Naive thymus-derived CD4-positive, alpha-beta T cell (primary cell): Measurements from ENCODE around the gene HTN1. TPM values are rescaled to one million over a fixed set of nuclear protein-coding genes. Genes with fewer than 3 reads are reported as not detected.
"Not testable (repeated sequence)": the region's sequence is repeated elsewhere in the genome, so short reads cannot be mapped to it uniquely, and the experiment has no call there.

Source experiments
- ATAC-seq: fragments of 150-1000 bp; cut with Tn5 transposase; 2 replicates; pipeline ENCODE4 v1.10.0; 2021; ENCODE audit warnings: mild to moderate bottlenecking, moderate library complexity
- CTCF ChIA-PET: fragments of 350-600 bp; sonication (Branson Sonifier 250); formaldehyde crosslinking; loops from one replicate; lab custom pipeline; 2021; ENCODE audit warnings: antibody characterized with exemption; lab: Charles Lee
- POLR2A ChIA-PET: fragments of 350-600 bp; sonication (Branson Sonifier 250); formaldehyde crosslinking; loops from one replicate; lab custom pipeline; 2021; ENCODE audit warnings: antibody characterized with exemption, inconsistent platforms; lab: Charles Lee
- DNase-seq, 9 donors: peaks; one replicate each; pipeline versions ENCODE4 v3.0.0 to v3.0.0-alpha.2; 2020 to 2022; ENCODE audit warnings: mixed read lengths in 1 of 9
- H3K27ac ChIP-seq: one replicate; pipeline ENCODE4 v1.7.0; 2013; ENCODE audit warnings: mild to moderate bottlenecking, low read depth, low read length, moderate library complexity
- H3K27me3 ChIP-seq, 2 donors: one replicate each; pipeline ENCODE4 v1.7.0; 2013; ENCODE audit warnings: low read length in 2 of 2, mild to moderate bottlenecking in 2 of 2, moderate library complexity in 2 of 2; ENCODE audit not compliant: control insufficient read depth in 2 of 2, insufficient read depth in 2 of 2
- H3K36me3 ChIP-seq, 3 experiments: 1 replicate in 2 of 3; 2 replicates in 1 of 3; pipeline ENCODE4 v1.7.0; 2013; ENCODE audit warnings: low read length in 3 of 3, mild to moderate bottlenecking in 3 of 3, moderate library complexity in 1 of 3; ENCODE audit not compliant: insufficient read depth in 3 of 3, control insufficient read depth in 2 of 3
- H3K4me1 ChIP-seq, 2 donors: one replicate each; pipeline ENCODE4 v1.7.0; 2013; ENCODE audit warnings: low read length in 2 of 2, mild to moderate bottlenecking in 2 of 2, moderate library complexity in 1 of 2; ENCODE audit not compliant: control insufficient read depth in 2 of 2, insufficient read depth in 2 of 2
- H3K4me3 ChIP-seq: 2 replicates; pipeline ENCODE4 v1.7.0; 2013; ENCODE audit warnings: mild to moderate bottlenecking, low read length
- H3K9me3 ChIP-seq, 3 experiments: 1 replicate in 2 of 3; 2 replicates in 1 of 3; pipeline ENCODE4 v1.7.0; 2013; ENCODE audit warnings: low read length in 3 of 3; ENCODE audit not compliant: control insufficient read depth in 2 of 3
- H3K27ac Mint-ChIP-seq, 9 donors: one replicate each; pipeline ENCODE4 v1.8.0; 2020 to 2022; ENCODE audit warnings: mixed read lengths in 9 of 9, mild to moderate bottlenecking in 8 of 9, moderate library complexity in 5 of 9, inconsistent platforms in 2 of 9
- H3K27me3 Mint-ChIP-seq, 5 donors: one replicate each; pipeline ENCODE4 v1.8.0; 2021 to 2022; ENCODE audit warnings: mixed read lengths in 5 of 5, mild to moderate bottlenecking in 1 of 5
- H3K36me3 Mint-ChIP-seq, 5 donors: one replicate each; pipeline ENCODE4 v1.8.0; 2020 to 2022; ENCODE audit warnings: mixed read lengths in 5 of 5, mild to moderate bottlenecking in 3 of 5, inconsistent platforms in 1 of 5
- H3K4me1 Mint-ChIP-seq, 7 donors: one replicate each; pipeline ENCODE4 v1.8.0; 2020 to 2022; ENCODE audit warnings: mixed read lengths in 7 of 7, mild to moderate bottlenecking in 3 of 7, inconsistent platforms in 1 of 7
- H3K4me3 Mint-ChIP-seq, 10 donors: one replicate each; pipeline ENCODE4 v1.8.0; 2020 to 2022; ENCODE audit warnings: mild to moderate bottlenecking in 10 of 10, mixed read lengths in 10 of 10, moderate library complexity in 6 of 10, inconsistent platforms in 2 of 10
- H3K9me3 Mint-ChIP-seq, 11 donors: one replicate each; pipeline ENCODE4 v1.8.0; 2020 to 2022; ENCODE audit warnings: mixed read lengths in 11 of 11, mild to moderate bottlenecking in 4 of 11, inconsistent platforms in 1 of 11, moderate library complexity in 1 of 11
- intact Hi-C, 2 donors: fragments of 100-400 bp; cut with micrococcal nuclease; formaldehyde crosslinking; loops; one replicate each; pipeline ENCODE4 v1.15.1; 2023
- polyA plus RNA-seq, 2 donors: library from polyadenylated mRNA; unstranded; fragments of 300-500 nt; fragmentation: Illumina TruSeq; gene quantifications; one replicate each; pipeline ENCODE4 v1.2.3, GENCODE V29; 2021
- total RNA-seq, 6 experiments: library from RNA in 5 of 6; stranded (reverse) in 5 of 6; gene quantifications; 1 replicate in 5 of 6; 2 replicates in 1 of 6; pipeline ENCODE4 v1.2.3 and lab custom pipeline; 2021 to 2026

The HTN1 gene
- total RNA-seq (not detected), polyA plus RNA-seq (not detected), total RNA-seq (lab: John Stamatoyannopoulos, UW) (not detected)

- H3K36me3 Mint-ChIP-seq, POLR2A ChIA-PET: not testable (repeated sequence)
Observed at GRCh38 chr4:70050138-70050537, at the start of gene HTN1. Gene HTN1, plus strand, starts transcription at chr4:70050438. Its CDS starts 2,639 bp downstream, at chr4:70053077.

GRCh38 chr4:70000711-70001110 is 49.5 kb upstream of the HTN1 start:
- H3K36me3 ChIP-seq = no peaks in the 10 kb centered on the region
- ChIA-PET POLR2A (no interaction called here), CTCF (no interaction called here)
- DNase-seq (no peak), ATAC-seq (no peak)
- no peak overlapping the region for H3K27ac ChIP-seq
- intact Hi-C loops = no loop called here
- H3K4me3 ChIP-seq = no peak overlapping the region
- H3K9me3 ChIP-seq = no peaks in the 10 kb centered on the region
- H3K4me3 Mint-ChIP-seq = no peak overlapping the region
- no peaks in the 10 kb centered on the region for H3K27me3 ChIP-seq
- H3K27me3 Mint-ChIP-seq = peaks cover 0 to 5% (median 0%) of the 10 kb centered on the region in 5 donors
- peaks cover 0 to 1% (median 0%) of the 10 kb centered on the region in 11 donors for H3K9me3 Mint-ChIP-seq
- H3K4me1 ChIP-seq = no peaks in the 10 kb centered on the region
- no peak overlapping the region for H3K27ac Mint-ChIP-seq
- H3K4me1 Mint-ChIP-seq = no peaks in the 10 kb centered on the region
- H3K36me3 Mint-ChIP-seq = no peaks in the 10 kb centered on the region

More at GRCh38 chr4:70050138-70050537, at the start of gene HTN1:
- H3K9me3 ChIP-seq, ATAC-seq, H3K4me1 Mint-ChIP-seq, H3K27me3 Mint-ChIP-seq, H3K4me3 Mint-ChIP-seq, H3K9me3 Mint-ChIP-seq, H3K27ac ChIP-seq, intact Hi-C loops, H3K4me1 ChIP-seq, H3K27ac Mint-ChIP-seq, DNase-seq, H3K4me3 ChIP-seq, CTCF ChIA-PET, H3K36me3 ChIP-seq, H3K27me3 ChIP-seq: not testable (repeated sequence)

GRCh38 chr4:70002507-70002906 is 47.7 kb upstream of the HTN1 start:
- Histone ChIP-seq H3K4me3 (no peak overlapping the region), H3K4me1 (no peaks in the 10 kb centered on the region), H3K36me3 (no peaks in the 10 kb centered on the region), H3K27me3 (no peaks in the 10 kb centered on the region), H3K9me3 (no peaks in the 10 kb centered on the region), H3K27ac (no peak overlapping the region)
- Mint-ChIP-seq H3K27me3 (peaks cover 0 to 11% (median 0%) of the 10 kb centered on the region in 5 donors), H3K9me3 (peaks cover 0 to 1% (median 0%) of the 10 kb centered on the region in 11 donors), H3K4me1 (no peaks in the 10 kb centered on the region), H3K36me3 (no peaks in the 10 kb centered on the region), H3K4me3 (no peak overlapping the region), H3K27ac (no peak overlapping the region)
- DNase-seq = no peak
- no peak for ATAC-seq
- intact Hi-C loops = no loop called here
- ChIA-PET CTCF (no interaction called here), POLR2A (no interaction called here)

GRCh38 chr4:70008771-70009170 is 41.5 kb upstream of the HTN1 start:
- Histone ChIP-seq H3K27ac (no peak overlapping the region), H3K36me3 (no peaks in the 10 kb centered on the region), H3K4me1 (no peaks in the 10 kb centered on the region), H3K4me3 (no peak overlapping the region), H3K9me3 (no peaks in the 10 kb centered on the region), H3K27me3 (no peaks in the 10 kb centered on the region)
- CTCF ChIA-PET = no interaction called here
- no peaks in the 10 kb centered on the region for H3K4me1 Mint-ChIP-seq
- no peaks in the 10 kb centered on the region for H3K36me3 Mint-ChIP-seq
- H3K27ac Mint-ChIP-seq = no peak overlapping the region
- peaks cover 0 to 10% (median 0%) of the 10 kb centered on the region in 11 donors for H3K9me3 Mint-ChIP-seq
- H3K27me3 Mint-ChIP-seq = peaks cover 0 to 6% (median 0%) of the 10 kb centered on the region in 5 donors
- ATAC-seq (no peak), DNase-seq (no peak)
- intact Hi-C loops = no loop called here
- H3K4me3 Mint-ChIP-seq = no peak overlapping the region
- POLR2A ChIA-PET = no interaction called here

GRCh38 chr4:70019006-70019405 is 31.2 kb upstream of the HTN1 start:
- H3K27ac ChIP-seq, ATAC-seq, intact Hi-C loops, CTCF ChIA-PET, DNase-seq, H3K9me3 Mint-ChIP-seq, H3K36me3 ChIP-seq, H3K4me1 ChIP-seq, H3K4me1 Mint-ChIP-seq, H3K9me3 ChIP-seq, H3K27me3 ChIP-seq, H3K4me3 Mint-ChIP-seq, H3K36me3 Mint-ChIP-seq, H3K4me3 ChIP-seq, H3K27ac Mint-ChIP-seq, POLR2A ChIA-PET, H3K27me3 Mint-ChIP-seq: not testable (repeated sequence)

- Histone ChIP-seq H3K36me3 (no peaks in the 10 kb centered on the region), H3K4me1 (no peaks in the 10 kb centered on the region), H3K9me3 (no peaks in the 10 kb centered on the region), H3K27me3 (no peaks in the 10 kb centered on the region), H3K27ac (no peak overlapping the region), H3K4me3 (no peak overlapping the region)
- ChIA-PET CTCF (no interaction called here), POLR2A (no interaction called here)
- no peak overlapping the region for H3K27ac Mint-ChIP-seq
- H3K4me3 Mint-ChIP-seq = no peak overlapping the region
- H3K4me1 Mint-ChIP-seq = no peaks in the 10 kb centered on the region
- no peaks in the 10 kb centered on the region for H3K27me3 Mint-ChIP-seq
- intact Hi-C loops = no loop called here
- no peaks in the 10 kb centered on the region for H3K36me3 Mint-ChIP-seq
- H3K9me3 Mint-ChIP-seq = no peaks in the 10 kb centered on the region
- ATAC-seq = no peak
- DNase-seq = no peak
Observed at GRCh38 chr4:70023218-70023617, 27.0 kb upstream of the HTN1 start.

GRCh38 chr4:70027011-70027410 is 23.2 kb upstream of the HTN1 start:
- Histone ChIP-seq H3K27me3 (no peaks in the 10 kb centered on the region), H3K4me1 (no peaks in the 10 kb centered on the region), H3K4me3 (no peak overlapping the region), H3K9me3 (no peaks in the 10 kb centered on the region), H3K27ac (no peak overlapping the region), H3K36me3 (no peaks in the 10 kb centered on the region)
- H3K4me1 Mint-ChIP-seq = no peaks in the 10 kb centered on the region
- intact Hi-C loops = no loop called here
- ATAC-seq (no peak), DNase-seq (no peak)
- H3K9me3 Mint-ChIP-seq = no peaks in the 10 kb centered on the region
- H3K4me3 Mint-ChIP-seq = no peak overlapping the region
- H3K27ac Mint-ChIP-seq = no peak overlapping the region
- H3K27me3 Mint-ChIP-seq = no peaks in the 10 kb centered on the region
- POLR2A ChIA-PET = no interaction called here
- H3K36me3 Mint-ChIP-seq = no peaks in the 10 kb centered on the region
- CTCF ChIA-PET = no interaction called here
